GM21619 (cell line): ENCODE data around the gene PRXL2C.

Source experiments
- ATAC-seq: cut with Tn5 transposase; IDR thresholded peaks from one replicate; pipeline ENCODE4 v1.9.1; 2021; ENCODE audit not compliant: unreplicated experiment

Gene PRXL2C

DNA sequence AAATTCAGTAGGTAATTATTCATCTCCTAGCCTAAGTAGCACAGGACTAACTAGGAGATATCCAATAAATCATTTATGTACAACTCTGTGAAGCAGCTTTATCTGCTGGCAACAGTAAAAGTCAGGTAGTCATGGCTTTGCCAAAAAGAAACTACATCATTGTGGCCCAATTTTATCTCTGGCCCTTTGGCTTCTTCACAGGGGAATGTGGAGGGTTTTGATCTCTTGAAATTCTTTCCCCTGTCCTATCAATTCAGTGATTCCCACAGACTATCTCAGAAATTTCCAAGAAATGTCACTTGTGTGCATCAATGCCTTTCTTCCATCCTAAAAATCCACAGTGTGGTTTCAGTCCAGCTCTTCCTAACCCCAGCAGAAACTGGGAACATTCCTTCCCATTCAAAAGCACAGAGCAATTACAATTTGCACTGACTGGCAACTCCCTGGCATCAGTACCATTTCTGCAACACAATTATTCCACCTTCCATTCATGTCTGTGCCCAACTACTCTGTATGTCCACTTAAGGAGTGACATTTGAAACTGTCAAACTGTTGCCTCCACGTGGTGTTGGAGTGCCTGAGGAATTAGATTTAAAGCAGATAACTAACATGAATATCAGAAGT is 42.0 kb downstream of the PRXL2C start:
- ATAC-seq, result no peak

DNA sequence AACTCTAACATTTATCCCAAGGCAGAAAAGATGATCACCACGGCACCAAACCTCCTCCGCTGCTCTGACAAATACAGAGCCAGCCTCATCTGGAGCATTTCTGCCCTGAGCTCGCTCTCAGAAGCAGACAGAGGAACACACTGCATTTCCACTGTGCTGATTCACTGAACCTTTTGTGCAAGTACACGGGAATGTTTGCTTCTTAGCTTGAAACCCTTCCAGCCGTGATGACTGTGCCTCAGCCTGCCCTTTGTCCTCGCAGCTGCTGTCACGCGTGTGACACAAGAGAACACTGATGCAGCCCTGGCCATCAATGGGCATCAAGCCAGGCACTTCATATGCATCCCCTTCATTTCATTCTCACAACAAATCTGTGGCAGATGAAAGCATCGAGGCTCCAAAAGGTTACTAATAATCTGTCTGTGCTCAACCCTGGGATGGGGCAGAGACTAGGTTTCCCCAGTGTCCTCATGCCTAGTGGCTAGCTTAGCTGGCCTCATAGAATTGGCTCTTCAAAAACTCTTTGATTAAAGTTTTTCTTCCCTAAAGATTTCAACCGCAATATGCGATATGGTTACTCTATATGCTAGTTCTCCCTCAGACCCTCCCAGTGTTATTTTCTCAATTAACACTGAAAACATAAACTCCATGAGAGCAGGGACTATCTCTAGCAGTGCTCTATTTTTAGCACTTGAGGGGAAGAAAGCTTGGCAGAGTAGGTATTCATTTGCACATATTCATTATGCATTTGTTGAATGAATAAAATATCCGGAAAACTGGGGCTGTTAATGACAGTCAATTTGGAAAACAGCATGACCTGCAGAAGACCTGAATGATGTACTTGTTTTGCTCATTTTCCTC is 42.8 kb downstream of the PRXL2C start:
- ATAC-seq, result no peak

DNA sequence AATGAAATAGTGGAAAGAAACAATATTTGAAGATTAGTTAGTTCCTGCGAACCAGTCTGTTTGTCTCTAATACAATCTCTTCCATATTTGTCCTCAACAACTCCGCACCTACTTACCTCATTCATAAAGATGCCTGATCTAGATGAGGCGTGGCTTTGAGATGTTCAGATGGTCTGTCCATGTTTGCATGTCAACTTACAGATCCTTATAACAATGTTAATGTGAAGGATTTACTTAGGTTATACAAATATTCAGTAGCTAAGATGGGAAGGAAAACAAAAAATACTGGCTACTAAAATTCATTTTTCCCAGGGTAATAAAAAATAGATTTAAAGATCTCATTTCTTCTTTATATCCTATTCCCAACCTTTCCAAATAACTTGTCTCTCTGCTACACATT is 43.8 kb downstream of the PRXL2C start:
- no peak for ATAC-seq

DNA sequence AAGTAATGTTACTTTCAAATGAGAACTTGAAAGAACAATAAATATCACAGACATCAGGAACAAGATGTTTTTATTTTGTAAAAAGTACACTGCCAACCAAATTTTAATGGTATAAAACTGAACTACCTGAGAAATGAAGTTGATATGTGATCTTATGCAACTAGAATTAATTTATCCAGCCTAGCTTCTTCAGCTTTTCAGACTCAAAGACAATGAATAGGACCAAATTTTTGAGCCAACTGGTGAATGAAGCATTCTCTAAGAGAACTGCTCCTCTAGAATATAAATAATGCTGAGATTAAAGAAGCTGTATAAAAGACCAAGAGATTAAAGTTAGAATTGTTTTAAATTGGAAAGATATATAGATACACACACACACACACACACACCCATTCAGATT is 45.4 kb downstream of the PRXL2C start:
- no peak for ATAC-seq

DNA sequence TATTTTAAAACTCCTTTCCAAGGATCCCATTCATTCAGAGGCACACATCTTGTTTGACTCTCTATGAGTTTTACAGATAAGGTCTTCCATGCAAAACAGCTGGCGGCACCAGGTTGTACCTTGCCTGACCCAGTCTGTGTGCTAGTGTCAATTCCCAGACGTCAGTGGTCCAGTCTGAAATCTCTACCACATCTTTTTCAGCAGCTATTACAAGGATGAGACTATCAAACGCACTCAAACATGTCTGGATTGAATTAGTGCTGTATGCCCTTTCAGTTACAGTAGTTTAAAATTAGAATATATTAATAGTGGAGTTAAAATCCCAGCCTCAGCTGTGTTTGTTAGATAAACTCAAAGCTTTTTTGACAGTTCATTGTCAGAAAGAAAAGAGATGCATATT is 47.1 kb downstream of the PRXL2C start:
- ATAC-seq, result no peak

DNA sequence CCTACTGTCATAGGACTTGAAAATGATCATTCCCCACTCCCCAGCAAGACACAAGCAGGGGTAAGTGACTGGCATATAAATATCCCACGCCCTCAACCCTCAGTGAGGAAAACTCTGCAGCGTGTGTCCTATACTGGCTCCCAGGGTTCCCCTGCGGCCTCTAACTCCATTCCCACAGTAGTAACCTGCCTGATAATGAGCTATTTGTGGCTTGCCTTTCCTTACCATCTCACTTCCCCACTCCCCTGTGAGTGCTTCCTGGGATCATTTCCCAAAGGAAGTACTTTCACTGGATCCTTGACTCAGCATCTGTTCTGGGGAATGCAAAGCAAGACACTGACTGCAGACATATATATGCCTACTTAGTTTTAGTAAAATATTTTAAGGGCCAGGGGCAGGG is 49.8 kb downstream of the PRXL2C start:
- ATAC-seq, result no peak

DNA sequence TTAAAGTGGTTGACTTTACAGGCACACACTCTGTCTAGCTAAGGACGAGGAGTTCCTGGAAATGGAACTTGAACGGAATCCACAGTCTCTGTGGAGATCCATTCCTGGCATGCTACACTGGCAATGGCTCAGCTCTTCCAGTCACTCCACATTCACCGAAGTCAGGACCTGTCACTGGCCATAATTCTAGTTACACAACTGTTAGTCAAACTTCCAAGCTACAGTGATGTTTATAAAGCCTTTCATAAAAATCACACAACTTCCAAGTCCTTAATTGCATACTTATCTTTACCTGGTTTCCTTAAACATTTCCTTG is 51.2 kb downstream of the PRXL2C start:
- no peak for ATAC-seq

DNA sequence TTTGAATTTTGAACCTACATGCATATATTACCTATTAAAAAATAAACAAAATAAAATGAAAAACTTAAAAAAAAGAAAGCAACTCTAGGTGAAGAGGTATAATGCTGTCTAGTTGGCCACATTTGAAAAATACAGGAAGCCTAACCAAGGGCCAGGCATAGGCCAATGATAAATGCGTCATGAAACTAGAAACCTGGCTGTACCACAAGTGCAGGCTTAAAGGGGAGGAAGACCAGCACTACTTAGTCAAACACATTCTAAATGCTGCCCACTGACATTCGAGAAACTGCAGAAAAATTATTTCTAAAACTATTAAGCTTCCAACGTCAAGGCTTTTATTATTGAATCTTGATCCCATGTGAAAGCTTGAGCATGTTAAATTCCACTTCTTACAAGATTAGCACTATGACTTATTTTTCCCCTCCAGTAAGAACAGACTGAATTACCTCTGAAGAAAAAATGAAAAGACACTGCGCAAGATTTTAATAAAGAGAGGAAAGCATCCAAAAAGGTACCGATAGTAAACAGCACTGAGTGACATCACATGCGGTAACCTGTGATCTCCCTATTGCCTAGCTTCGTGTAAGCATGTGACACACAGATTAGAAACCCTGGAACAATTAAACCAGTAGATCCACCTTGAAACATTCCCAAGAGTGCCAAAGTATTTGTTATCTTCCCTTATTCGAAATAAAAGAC is 51.7 kb downstream of the PRXL2C start:
- no peak for ATAC-seq

DNA sequence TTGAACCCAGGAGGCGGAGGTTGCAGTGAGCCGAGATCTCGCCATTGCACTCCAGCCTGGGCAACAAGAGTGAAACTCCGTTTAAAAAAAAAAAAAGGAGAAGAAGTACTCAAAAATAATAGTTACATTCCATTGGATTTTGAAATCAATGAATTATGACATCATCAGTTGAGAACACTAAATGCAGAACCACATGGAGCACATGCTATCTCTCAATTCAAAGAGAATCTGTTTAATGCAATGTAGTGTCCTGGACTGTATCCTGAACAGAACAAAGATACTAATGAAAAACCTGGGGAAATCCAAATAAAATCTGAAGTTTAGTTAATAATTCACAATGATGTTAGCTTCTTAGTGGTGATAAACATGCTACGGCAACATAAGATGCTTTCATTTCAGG is 55.8 kb downstream of the PRXL2C start:
- ATAC-seq, result no peak

DNA sequence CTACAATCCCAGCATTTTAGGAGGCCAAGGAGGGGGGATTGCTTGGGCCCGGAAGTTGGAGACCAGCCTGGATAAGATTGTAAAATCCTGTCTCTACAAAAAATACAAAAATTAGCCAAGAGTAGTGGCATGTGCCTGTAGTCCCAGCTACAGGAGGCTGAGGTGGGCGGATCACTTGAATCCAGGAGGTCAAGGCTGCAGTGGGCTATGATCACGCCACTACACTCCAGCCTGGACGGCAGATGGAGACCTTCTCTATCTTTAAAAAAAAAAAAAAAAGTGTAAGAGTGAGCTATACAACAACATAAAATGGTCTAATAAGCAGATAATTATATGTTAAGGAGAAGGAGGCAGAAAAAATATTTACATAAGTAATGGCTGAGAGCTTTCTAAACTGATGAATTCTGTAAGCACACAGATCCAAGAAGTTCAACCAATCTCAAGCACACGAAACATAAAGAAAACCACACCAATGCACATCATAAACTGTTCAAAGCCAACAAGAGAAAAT is 58.5 kb downstream of the PRXL2C start:
- no peak for ATAC-seq
